GM21390 (cell line): ENCODE measurements around the gene ABLIM2.

Experiments
- ATAC-seq: cut with Tn5 transposase; IDR thresholded peaks from one replicate; pipeline ENCODE4 v1.9.1; 2021; ENCODE audit not compliant: unreplicated experiment

ABLIM2 gene

DNA sequence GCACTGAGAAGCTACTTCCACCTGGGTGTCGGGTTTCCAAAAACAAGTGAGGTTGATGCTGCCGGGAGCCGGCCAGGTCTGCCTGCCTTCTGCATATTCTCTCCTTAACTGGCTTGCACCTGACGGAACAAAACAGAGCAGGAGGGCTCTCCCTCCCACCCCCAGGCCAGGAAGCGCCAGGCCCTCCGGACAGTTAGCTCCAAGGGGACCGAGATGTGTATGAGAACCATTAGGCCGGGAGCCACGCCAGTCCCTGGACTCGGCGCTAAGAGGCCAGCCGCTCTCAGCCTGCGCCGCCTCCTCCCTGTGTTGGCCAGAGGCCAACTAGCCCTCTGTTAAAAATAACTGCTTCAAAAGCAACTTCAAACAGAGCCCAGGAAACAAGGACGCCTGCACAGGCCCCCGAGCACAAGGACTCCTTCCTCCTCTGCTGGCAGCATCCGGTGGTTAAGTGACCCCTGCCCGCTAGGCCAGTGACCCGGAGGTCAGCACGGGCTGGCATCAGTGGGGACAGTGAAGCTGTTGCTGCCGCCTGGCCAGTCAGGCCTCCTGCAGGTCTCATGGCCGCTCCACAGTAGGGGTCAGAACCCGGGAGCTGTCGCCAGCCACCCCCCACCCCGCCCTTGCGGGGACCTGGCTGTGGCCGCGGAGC is 107.9 kb downstream of the ABLIM2 start:
- no peak for ATAC-seq

DNA sequence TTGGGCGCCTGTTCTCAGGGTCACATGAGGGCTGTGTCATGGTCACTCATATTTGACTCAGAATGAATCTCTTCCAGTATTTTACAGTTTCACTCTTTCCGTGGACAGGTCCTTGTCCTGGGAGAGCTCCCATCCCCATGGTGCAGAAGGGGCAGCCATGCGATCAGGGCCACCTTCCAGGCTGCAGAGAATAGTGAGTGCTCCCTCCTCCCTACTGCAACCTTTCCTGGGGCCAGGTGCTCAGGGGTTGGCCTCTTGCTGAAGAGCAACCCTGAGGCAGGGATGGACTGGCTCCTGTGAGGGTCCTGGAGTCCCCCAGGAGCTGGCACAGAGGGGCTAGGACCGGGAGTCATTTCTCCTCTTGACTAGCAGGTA is 108.4 kb downstream of the ABLIM2 start:
- no peak for ATAC-seq

DNA sequence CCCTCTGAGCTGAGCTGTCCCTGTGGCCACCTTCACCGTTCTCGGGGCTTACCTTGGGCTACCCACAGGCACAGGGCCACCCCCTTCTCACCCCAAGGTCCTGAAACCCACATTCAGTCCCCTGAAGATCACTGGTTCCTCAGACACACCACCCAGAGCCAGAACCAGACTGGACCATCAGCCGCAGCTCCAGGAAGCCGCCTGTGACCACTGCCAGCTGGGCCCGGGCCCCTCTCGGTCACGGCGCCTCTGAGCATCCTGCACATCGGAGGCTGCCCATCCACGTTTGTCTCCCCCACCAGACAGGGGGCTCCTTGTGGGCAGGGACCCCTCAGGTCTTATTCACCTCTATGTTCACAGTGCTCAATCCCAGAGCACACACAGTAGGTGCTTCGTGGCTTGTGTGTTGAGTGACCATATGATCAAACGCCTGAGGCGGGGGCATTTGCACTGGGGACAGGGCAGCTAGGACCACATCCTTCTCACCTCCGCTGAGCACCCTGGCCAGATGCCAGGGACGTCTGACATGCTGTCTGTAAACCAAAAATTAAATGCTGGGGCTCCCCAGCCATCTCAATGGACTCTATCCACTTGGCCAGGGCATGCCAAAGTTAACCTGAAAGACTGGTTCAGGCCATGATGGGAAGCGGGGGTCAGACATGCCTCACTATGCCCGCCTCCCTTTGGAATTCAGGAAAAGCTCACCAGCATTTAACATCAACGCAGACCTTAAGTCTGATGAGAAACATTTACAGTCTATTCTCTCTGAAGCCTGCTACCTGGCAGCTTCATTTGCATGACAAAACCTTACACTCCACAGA is 109.5 kb downstream of the ABLIM2 start:
- ATAC-seq: no peak

DNA sequence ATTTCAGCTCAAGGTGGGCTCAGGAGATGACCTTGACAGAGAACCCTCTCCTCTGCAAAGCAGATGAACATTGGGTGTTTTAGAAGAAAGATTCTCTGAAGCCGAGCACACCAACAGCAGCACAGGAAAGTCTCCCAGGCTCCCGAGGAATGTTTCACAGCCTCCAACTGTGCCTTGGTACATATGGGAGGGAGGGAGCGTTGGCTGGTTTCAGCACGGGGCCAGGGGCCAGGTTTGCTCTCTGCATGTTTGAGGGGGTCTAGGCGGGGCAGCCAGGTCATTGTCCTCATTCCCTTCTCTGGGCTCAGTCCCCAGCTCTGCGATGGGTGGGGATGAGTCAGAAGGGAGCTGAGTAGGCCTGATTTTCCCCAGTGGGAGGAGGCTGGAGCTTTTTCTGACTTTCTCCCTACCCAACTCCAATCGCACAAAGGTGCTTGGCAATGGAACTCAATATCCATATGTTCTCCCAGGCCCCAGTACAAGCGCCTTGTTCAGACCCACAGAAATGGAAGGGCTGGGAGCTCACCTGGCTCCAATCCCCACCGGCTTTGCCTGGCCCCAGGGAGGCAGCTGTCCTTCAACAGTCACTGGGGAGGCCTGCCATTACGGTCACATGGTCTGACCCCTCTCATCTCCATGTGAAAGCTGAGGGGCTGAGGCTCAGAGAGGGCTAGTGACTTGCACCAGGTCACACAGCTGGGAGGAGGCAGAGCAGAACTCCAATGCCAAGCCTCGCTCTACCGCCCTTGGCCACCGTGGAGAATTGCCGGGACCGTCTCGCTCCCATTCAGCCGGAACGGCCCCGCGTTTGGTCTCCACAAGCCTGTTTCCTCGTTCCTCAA is 110.6 kb downstream of the ABLIM2 start:
- ATAC-seq: no peak

DNA sequence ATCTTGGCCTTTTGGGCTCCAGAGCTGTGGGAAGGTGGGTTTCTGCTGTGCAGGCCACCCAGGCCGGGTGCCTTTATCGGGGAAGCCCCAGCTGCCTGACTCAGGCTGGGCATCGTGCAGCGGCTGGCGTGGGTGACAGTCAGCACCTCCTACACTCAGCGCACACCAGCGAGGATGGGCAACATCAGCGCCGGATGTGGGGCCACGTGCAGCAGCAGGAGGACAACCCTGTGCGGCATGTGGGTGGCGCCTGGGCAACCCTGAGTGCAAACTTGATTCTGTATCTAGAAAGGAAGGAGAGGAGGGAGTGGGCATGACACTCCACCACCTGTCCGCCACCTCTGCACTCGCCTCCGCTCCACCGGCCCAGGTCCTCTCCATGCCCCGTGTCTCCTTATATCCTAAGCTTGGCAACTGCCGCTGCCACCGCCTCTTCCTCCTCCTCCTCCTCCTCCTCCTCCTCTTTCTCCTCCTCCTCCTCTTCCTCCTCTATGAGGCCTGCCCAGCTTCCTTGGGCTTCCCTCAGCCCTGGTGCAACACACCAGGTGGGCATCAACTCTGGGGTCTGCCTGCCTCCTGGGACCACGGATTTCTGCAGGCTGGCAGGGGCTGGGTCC is 111.6 kb downstream of the ABLIM2 start:
- no peak for ATAC-seq

DNA sequence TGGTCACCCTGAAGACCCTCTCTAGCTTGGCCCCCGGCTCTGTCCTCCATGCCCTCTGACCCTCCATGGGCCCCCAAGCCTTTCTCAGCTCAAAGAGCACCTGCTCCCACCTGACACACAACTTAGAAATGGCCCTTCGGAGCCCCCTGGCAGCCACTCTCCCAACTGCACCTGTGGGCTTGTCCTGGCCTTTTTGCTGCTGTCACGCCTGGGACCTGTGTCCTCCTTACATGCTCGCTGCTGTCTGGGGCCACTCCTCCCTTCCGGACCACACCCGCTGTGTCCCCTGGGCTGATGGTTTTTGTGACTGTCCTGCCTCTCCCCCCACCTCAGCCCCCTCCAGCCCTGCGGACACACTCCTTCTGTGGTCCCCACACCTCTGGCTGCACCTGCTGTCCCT is 112.7 kb downstream of the ABLIM2 start:
- no peak for ATAC-seq

DNA sequence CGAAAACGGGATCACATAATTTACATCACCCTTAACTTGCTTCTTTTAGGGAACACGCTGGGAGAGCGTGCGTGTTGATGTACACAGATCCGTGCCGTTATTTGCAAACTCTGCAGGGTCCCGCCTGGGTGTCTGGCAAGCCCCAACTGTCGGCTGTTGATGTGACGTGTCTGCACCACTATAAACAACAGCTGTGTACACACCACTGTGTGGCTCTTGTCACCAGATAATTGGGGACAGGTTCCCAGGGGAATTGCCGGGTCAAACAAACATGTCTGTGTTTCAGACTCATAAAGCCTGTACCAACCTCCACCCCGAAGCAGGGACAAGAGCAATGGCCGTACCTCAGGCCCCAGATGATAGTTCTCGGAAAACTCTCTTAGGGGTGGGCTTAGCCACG is 113.9 kb downstream of the ABLIM2 start:
- ATAC-seq: no peak

DNA sequence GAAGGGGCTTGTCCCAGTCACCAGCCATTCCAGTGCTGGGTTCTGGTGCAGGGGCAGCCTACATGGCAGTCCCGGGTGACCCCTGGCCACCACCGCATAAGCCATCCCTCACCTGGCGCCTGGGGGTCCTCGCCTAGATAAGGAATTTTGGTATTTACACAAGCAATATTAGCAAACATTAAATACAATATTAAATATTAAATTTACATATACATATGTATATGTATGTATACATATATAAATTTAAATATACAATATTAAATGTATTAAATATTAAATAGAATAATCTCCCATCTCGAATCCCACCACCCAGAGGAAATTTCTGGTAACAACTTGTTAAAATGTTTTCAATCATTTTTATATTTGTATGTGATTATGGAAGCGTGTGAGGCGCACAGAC is 114.4 kb downstream of the ABLIM2 start:
- no peak for ATAC-seq

DNA sequence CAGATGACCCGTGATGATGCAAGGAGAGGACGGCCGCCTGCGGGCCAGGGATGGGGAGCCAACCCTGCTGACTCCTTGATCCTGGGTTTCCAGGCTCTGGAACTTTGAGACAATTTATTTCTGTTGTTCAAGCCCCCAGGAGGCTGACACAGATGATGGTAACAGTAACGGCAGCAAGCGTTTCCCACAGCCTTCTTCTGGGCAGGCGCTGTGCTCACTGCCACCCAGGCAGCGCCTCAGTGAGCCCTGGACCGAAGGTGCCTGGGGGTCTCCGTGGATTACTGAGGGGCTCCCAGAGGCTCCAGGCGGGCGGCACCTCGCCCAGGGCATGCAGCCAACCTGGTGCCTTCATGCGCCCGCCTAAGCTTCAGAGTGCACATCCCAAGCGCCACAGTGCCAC is 115.0 kb downstream of the ABLIM2 start:
- ATAC-seq: no peak

DNA sequence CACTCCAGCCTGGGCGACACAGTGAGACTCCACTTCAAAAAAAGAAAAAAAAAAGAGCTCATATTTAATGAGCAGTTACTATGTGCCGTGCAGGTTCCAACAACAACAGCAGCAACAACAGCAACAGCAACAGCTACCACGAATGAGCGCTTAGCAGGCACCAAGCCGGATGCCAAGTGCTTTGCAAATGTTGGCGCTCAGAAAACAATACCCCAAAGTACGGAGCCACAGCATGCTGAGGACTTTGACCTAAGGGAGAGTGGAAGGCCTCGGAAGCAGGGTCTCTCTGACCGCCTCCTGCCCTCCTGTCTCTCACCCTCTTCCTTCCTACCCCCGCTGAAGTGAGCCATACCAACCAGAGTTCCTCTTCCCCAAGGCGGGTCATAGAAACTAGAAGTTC is 116.7 kb downstream of the ABLIM2 start:
- ATAC-seq: no peak

DNA sequence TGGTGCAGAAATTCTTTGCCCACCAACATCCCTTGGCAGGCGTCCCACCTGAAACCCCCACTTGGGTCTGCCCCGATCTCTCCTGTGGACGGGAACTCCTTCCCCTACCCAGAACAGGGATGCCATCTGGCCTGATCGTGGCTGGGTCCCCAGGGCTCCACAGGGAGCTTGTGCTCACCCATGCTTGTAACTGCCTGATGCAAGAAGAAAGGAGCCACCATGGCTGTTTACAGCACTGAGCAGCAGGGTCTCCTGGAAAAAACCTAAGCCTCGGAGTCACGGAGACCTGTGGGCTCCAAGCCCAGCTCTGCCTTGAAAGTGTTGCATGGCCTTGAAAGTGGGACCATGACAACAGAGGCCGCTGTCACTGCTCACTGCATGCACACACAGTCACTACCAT is 117.4 kb downstream of the ABLIM2 start:
- ATAC-seq: no peak

DNA sequence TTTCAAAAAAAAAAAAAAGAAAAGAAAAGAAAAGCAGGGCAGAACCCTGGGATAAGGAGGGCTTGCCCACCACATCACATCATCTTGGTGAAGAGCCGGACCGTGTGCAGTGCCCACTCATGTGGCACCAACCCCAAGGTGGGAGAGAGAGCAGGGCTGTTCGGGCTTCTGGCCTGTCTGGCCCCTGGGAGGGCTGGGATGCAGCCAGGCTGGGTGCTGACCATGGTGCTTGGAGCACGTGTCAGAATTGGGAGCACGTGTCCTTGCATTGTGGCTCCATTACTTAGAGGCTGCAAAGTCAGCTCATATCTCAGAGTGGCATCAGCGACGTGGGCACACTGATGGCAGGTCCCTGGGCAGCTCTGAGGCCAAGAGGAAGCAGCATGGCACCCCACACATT is 118.0 kb downstream of the ABLIM2 start:
- ATAC-seq: no peak

DNA sequence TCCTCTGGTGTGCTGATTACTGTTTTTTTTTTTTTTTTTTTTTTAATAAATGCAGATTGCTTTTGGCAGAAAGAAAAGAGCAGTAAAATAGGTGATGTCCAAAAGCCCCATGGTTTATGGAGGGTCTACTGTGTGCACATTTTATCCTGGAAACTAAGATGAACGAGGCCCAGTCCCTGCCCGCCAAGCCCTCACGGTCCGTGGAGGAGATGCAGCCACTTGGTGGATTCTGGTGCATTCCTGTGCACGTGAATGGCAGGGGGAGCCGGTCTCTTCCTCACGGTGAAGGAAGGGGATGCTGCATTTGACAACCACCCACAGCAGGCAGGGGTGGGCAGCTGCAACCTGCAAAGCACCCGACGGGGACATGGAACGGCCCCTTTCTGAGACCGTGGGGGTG is 118.8 kb downstream of the ABLIM2 start:
- no peak for ATAC-seq

DNA sequence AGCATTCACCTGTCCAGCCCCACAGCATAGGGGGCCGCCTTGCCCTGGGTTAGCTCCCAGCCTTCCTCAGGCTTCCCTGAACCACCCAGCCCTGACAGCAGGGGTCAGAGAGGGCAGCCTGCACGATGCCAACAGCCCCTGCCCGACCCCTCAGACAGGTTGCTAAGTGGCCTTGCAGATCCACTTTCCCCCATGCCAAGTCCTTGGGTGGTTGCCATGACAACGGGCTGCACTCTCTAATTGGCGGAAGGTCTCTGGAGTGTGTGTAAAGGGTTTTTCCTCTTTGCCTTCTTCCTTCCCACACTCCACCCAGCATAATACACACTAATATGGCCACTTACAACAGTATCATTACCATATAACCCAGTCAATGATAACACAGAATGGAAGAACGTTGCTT is 119.3 kb downstream of the ABLIM2 start:
- no peak for ATAC-seq

DNA sequence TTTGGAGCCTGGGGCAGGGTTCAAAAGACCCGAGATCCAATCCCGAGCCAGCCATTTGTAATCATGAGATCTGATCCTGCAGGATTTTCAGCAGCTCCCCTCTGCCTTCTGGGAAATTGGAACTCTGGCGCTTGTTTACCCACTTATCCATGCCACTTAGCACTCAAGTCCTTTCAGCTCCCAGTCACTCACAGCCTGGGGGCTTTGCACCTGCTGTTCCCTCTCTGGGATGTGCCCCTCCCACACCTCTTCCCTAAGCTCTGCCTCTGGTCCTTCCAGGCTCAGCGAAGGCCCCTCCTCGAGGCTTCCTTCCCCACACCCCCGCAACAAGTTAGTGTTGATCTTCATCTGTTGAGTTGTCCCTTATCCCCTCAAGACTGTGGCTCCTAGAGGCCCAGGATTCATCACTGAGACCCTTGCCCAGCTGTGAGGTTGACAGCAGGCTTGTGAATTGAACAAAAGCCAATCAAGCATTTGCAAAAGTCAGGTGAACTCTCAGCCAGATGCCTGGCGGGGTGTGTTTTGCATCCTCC is 119.8 kb downstream of the ABLIM2 start:
- no peak for ATAC-seq

DNA sequence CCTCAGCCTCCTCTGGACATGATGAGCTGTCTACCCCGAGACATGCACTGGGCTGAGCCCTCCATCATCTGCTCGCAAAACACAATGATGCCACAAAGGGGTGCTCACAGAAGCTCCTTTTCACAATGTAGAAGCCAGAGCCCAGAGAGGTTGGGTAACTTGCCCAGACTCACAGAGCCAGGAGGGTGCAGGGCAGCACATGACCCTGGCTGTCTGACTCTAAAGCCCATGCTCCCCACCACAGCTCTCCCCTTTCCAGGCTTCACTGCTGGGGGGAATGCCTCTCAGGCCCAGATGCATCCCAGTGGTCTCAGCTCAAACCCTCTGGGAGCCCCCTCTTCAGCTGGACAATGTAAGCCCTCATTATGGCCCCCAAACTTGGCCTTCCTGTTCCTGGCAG is 120.5 kb downstream of the ABLIM2 start:
- ATAC-seq: no peak

DNA sequence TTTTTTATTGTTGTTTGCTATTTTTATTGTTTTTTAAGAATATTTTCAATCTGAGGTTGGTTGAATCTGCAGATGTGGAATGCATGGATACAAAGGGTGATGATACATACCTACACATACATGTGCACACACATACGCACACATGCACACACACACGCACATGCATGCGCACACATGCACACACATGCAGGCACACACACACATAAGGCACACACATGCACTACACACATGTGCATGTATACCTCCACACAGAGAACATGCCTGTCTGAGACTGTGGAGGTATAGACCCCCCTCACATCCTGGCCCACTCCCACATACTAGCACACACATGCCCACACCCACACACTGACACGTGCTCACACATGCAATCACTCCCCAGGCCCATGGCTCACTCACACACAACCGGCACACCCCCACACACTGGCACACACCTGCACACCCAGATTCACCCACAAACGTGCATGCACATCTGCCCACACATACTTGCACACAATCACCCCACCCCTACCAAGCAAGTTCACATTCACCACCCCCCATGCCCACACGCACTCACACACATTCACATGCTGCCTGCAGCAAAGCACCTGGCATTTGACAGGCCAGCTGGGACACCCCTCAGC is 121.4 kb downstream of the ABLIM2 start:
- ATAC-seq: no peak

DNA sequence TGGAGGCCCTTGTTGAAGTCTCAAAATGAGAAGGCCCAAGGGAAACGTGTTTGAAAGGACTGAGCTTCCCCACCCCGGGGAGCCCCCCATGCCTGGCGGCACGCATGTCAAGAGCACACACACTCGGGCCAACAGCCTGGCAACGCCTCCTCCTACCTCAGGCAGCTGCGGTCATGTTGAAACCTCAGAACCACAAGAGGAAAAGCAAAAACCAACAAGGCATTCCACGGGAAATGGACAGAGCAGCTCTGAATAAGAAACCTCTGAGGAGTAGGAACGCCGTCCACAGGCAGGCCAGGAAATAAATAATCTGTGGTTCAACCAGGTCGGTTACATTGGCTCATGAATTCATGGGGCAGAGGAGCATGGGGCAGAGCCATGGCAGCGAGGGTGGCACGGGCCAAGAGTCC is 123.2 kb downstream of the ABLIM2 start:
- ATAC-seq: no peak

DNA sequence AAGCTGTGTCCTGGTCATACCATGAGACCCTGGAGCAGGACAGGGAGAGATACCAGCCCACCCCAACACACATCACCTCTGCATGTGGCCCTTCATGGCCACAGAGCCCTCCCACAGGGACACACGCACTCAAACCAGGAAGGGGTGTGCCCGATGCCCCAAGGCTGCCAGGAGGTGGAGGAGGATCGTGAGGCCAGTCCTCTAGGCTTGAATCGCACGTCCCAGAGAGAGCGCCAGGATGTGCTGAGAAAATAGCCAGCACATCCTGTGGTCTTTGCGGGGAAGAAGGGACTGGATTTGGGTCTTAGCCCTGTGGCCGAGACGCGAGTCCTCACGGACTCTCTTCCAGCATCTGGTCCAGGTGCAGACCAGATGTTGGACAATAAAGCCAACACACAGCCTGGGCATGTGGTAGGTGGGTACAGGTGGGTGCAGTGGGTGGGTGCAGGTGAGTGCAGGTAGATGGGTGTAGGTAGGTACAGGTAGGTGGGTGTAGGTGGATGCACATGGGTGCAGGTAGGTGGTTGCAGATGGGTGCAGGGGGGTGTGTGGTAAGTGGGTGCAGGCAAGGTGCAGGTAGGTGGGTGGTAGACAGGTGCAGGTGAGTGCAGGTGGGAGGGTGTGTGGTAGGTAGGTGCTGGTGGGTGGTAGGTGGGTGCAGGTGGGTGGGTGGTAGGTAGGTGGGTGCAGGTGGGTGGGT is 124.6 kb downstream of the ABLIM2 start:
- no peak for ATAC-seq

DNA sequence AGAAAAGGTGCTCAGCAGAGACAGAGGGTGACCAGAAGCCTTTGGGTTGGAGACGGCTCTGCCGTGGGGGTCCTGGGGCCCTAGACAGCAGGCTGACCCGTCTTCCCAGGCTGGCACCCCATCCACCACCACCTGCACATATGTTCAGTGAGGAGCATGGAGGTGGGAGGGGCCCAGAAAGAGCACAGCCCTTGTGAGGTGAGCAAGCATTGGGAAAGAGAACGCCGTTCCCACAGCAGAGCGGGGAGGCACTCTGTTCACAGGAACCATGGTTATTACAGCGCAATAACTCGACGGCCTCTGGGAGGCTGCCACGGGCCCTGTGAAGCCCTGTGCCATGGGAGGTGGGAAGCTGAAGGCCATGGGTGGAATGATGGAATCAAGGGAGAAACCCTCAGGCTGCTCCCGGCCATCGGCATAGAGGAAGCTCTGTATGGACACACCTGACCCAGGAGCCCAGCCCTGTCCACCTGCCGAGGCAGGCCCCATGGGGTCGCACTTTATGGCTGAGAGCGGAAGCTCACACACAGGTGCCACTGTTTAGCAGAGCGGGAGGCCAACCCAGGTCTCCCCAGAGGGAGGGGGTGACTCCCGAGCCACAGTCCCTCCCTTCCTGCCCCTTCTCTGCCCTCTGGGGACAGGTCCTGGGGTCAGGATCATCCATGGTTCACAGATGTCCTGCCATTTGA is 125.4 kb downstream of the ABLIM2 start:
- ATAC-seq: no peak
